Measurements from ENCODE around the gene SLC25A36. TPM values are rescaled to one million over a fixed set of nuclear protein-coding genes. Genes with fewer than 3 reads are reported as not detected.
"Not testable (repeated sequence)": the region's sequence is repeated elsewhere in the genome, so short reads cannot be mapped to it uniquely, and the experiment has no call there.

Gene SLC25A36
- total RNA-seq, 1 donor from 2014 or later = 45.7 TPM

DNA sequence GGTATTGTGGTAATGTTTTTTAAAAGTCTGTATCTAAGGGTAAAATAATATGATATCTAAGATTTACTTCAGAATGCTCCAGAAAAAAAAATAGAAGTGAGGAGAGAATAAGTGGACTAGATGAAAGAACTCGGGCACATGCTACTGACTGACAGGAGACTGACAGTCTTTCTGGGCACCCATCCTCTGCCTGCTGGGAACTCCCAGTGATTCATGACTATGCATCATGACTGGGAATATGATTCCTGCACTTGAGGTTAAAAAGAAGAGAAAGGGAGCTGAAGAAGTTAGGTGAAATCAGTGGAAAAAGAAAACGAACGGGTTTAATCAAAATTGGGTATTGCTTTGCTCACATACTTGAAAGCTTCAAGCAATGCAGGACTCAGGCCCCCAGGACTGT, 73.8 kb downstream of the SLC25A36 start:
- H3K4me1 Mint-ChIP-seq = peaks cover 9% of the 10 kb centered on the region
- DNase-seq = no peak
- ChIA-PET CTCF (no interaction called here), POLR2A (no interaction called here)
- peaks cover 18% of the 10 kb centered on the region for H3K27me3 Mint-ChIP-seq
- TF ChIP-seq, protein P1, sequence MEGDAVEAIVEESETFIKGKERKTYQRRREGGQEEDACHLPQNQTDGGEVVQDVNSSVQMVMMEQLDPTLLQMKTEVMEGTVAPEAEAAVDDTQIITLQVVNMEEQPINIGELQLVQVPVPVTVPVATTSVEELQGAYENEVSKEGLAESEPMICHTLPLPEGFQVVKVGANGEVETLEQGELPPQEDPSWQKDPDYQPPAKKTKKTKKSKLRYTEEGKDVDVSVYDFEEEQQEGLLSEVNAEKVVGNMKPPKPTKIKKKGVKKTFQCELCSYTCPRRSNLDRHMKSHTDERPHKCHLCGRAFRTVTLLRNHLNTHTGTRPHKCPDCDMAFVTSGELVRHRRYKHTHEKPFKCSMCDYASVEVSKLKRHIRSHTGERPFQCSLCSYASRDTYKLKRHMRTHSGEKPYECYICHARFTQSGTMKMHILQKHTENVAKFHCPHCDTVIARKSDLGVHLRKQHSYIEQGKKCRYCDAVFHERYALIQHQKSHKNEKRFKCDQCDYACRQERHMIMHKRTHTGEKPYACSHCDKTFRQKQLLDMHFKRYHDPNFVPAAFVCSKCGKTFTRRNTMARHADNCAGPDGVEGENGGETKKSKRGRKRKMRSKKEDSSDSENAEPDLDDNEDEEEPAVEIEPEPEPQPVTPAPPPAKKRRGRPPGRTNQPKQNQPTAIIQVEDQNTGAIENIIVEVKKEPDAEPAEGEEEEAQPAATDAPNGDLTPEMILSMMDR (IDR thresholded peaks at IDR 0.05) = no peak
- ATAC-seq (ENCODE audit: low read depth) = no peak
- intact Hi-C loops (cut with micrococcal nuclease) = no loop called here
- no peak overlapping the region for H3K27ac Mint-ChIP-seq
- H3K4me3 Mint-ChIP-seq = no peak overlapping the region
- H3K9me3 Mint-ChIP-seq = peaks cover 3% of the 10 kb centered on the region
- H3K36me3 Mint-ChIP-seq (ENCODE audit: low read depth) = no peaks in the 10 kb centered on the region

GRCh38 chr3:141017366-141018322, 76.0 kb downstream of the SLC25A36 start:
- CTCF ChIA-PET, H3K27ac Mint-ChIP-seq, DNase-seq: not testable (repeated sequence)

GRCh38 chr3:141019244-141019643, 77.6 kb downstream of the SLC25A36 start:
- TF ChIP-seq, protein P1 (IDR thresholded peaks at IDR 0.05) = no peak
- Mint-ChIP-seq H3K36me3 (ENCODE audit: low read depth) (no peaks in the 10 kb centered on the region), H3K27ac (no peak overlapping the region), H3K27me3 (peaks cover 3% of the 10 kb centered on the region), H3K4me3 (no peak overlapping the region), H3K9me3 (peaks cover 3% of the 10 kb centered on the region), H3K4me1 (peaks cover 5% of the 10 kb centered on the region)
- intact Hi-C loops (cut with micrococcal nuclease) = no loop called here
- CTCF ChIA-PET = no interaction called here
- no peak for ATAC-seq (ENCODE audit: low read depth)
- POLR2A ChIA-PET = no interaction called here
- DNase-seq = no peak

More at GRCh38 chr3:141017366-141018322, 76.0 kb downstream of the SLC25A36 start:
- H3K36me3 Mint-ChIP-seq (ENCODE audit: low read depth); intact Hi-C loops (cut with micrococcal nuclease); ATAC-seq (ENCODE audit: low read depth); H3K4me3 Mint-ChIP-seq; H3K9me3 Mint-ChIP-seq; H3K27me3 Mint-ChIP-seq; POLR2A ChIA-PET; H3K4me1 Mint-ChIP-seq: not testable (repeated sequence)

DNA sequence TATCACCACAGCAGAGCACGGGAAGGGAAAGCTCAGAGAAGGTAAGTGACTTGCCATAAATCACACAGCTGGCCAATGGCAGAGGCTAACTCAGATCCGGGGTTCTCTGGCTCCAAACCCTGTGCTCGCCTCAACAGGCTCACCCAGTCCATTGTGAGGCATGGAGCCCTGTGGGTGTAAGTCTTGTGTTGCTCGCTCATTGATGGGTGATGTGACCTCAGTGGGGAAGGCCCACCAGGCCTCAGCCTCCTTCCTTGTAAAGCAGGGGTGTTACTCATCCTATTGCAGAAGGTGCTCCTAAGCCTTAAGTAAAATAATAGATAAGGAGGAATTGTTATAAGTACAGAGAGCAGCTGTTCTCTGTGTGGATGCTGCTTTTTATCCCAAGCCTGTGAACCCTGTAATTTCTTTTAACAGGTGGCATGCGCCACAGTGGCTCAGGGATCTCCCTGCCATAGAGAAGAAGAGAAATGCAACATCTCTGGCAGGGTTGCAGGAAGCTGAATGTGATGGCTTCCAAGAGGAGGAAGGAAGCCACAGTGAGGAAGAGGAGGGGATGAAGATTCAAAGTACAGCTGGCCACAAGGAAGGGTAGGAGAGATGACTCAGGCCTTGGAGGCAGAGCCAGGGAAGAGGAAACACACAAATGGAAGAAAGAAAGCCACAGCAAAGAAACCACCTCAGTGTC, 78.7 kb downstream of the SLC25A36 start:
- peaks cover 3% of the 10 kb centered on the region for H3K9me3 Mint-ChIP-seq
- no peak overlapping the region for H3K4me3 Mint-ChIP-seq
- H3K36me3 Mint-ChIP-seq (ENCODE audit: low read depth) = no peaks in the 10 kb centered on the region
- no peak for ATAC-seq (ENCODE audit: low read depth)
- no peak overlapping the region for H3K27ac Mint-ChIP-seq
- TF ChIP-seq, protein P1 (IDR thresholded peaks at IDR 0.05) = no peak
- intact Hi-C loops (cut with micrococcal nuclease) = no loop called here
- ChIA-PET POLR2A (no interaction called here), CTCF (no interaction called here)
- peaks cover 5% of the 10 kb centered on the region for H3K4me1 Mint-ChIP-seq
- H3K27me3 Mint-ChIP-seq = peaks cover 3% of the 10 kb centered on the region
- no peak for DNase-seq

DNA sequence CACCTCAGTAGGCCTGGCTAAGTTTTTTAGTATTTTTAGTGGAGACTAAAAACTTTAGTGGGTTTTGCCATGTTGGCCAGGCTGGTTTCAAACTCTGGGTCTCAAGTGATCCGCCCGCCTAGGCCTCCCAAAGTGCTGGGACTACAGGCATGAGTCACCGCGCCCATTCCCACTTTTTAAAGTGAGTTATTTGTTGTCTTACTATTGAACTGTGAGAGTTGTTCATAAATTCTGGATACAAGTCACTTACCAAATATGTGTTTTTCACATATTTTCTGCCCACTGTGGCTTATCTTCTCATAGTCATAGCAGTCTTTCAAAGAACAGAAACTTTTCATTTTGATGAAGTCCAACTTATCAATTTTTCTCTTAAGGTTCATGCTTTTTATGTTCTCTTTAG, 79.6 kb downstream of the SLC25A36 start:
- ATAC-seq (ENCODE audit: low read depth) (no peak), DNase-seq (no peak)
- TF ChIP-seq, protein P1 (IDR thresholded peaks at IDR 0.05) = no peak
- Mint-ChIP-seq H3K27ac (no peak overlapping the region), H3K36me3 (ENCODE audit: low read depth) (no peaks in the 10 kb centered on the region), H3K27me3 (peaks cover 3% of the 10 kb centered on the region), H3K9me3 (peaks cover 3% of the 10 kb centered on the region), H3K4me3 (no peak overlapping the region), H3K4me1 (peaks cover 5% of the 10 kb centered on the region)
- POLR2A ChIA-PET = no interaction called here
- CTCF ChIA-PET = no interaction called here
- intact Hi-C loops (cut with micrococcal nuclease) = no loop called here

Other genes with a start within 250 kb of the SLC25A36 start
- gene SPSB4, start 109.5 kb downstream of the SLC25A36 start, total RNA-seq = not detected in 2 replicates

All from activated B cell treated with CpG ODN at 0.5 μM for 24 hours (primary cell).